NCI-H2227 treated with DMSO at 0.1 percent for 48 hours (cell line): ENCODE results near the gene CNTN4.

Source experiments
- DNase-seq: peaks from one replicate; lab custom pipeline; 2025; lab: John Stamatoyannopoulos, UW

Gene CNTN4

DNA sequence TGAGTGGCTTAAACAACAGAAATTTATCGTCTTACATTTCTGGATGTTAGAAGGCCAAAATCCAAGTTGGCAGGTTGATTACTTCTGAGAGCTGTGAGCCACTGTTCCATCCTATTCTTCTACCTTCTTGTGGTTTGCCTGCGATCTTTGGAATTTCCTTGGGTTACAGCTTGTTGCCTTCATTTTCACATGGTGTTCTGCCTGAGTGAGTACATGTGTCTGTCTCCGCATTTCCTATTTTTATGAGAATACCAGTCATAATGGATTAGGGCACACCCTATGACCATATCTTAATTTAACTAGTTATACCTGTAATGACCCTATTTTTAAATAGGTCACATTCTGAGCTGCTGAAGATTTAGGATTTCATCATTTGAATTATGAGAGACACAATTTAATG lies 294.3 kb downstream of the CNTN4 start:
- DNase-seq, result no peak

DNA sequence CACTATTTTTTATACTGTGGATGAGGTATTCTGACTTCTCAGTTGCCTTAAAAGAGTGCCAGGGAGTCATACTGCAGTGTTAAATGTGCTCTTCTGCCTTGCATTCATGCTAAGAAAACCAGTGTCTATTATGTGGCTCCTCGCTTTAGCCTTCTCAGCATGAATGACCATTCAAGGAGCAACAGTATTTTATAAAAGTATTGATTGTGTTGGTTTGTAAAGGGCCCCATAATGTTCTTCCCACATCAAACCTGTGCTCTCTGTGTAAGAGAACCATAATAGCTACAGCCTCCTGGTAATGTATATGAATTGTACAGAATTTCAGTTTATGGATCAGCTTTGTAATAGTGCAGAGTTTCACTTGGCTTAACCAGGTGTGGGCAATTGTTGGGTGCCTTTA lies 316.4 kb downstream of the CNTN4 start:
- DNase-seq, result no peak

DNA sequence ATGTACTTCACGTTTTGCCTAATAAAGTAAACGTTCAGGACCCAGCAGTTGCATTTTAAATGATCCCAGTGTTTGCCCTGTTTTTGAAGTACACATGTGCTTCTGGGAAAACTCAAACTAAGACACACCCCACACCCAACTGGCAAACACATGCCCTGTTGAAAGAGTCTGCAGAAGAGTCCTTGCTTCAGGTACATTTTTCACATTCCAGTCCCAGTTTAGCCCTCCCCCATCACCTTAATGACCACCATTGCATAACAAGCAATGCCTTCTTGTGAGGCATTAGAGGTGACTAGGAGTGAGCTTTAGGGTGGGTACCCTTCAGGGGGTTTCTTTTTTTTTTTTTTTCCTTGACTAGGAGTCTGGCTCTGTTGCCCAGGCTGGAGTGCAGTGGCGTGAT lies 322.3 kb downstream of the CNTN4 start:
- DNase-seq, result no peak

DNA sequence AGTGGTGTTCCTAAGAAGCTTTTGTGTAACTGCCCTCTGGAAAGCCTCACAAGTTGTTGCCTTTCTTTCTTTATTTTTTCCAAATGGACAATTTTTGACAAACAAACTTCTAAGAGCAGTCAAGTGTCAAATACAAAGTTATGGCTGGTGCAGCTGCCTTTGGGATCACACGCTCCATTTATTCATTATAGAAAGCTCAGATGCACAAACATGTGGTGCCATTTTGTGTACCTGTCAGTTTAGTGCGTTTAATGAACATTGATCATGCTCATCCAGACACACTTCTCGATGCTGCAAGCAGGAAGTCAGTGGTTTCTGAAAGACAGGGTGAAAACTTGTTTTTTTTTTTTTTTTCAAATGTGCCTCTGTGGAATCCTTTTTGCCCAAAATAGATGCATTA lies 324.5 kb downstream of the CNTN4 start:
- no peak for DNase-seq

DNA sequence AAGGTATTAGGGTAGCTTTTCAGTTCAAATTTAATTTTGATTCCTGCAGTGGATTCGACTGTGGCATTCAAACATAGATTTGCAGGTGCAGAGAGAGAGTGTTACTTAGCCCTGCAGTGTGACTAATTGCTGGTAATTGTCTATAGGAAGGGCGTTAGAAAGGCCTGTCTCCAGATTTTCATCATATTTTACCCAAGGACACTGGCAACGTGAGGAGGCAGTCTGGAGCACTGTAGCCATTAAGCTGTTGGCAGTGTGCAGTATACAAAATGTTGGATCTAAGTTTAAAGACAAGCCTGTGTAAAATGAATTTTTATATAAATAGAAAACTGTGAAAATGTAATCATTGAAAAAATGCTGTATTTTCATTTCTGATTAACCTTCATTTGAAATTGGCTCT lies 342.9 kb downstream of the CNTN4 start:
- no peak for DNase-seq

DNA sequence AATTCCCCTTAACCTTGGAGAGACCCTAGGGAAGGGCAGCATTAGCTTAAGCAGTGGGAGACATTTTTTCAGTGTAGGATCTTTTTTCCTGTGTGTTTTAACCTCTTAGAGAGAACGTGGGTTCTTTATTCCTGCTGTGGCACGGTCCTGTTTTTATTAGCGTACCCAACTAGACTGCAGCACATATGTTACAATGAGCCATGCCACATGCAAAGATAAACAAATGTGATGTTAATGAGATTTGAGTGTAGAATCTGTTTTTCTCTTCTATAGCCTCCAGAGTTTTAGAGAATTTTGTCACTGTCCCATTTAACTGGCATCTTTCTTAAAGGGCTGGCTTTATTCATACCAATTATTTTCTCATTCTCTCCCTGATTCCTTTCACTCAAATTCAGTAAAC lies 347.5 kb downstream of the CNTN4 start:
- DNase-seq, result no peak

DNA sequence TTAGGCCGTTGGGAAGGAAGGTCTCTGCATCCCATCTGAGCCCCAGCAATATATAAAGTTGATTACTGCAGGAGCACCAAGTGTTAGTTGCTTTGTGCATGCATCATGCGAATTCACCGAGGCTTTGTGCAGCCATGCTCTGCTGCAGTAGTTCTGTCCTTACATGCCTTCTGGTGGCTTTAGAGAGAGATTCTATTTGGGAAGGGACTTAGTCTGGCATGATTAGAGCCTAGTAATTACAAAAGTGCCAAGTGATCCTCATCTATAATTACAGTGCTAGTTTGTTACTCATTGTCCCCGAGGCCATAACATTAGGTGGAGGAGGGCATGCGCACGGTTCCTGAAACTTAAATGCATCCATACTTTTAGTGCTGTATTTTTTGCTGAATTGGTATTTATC lies 353.6 kb downstream of the CNTN4 start:
- no peak for DNase-seq

DNA sequence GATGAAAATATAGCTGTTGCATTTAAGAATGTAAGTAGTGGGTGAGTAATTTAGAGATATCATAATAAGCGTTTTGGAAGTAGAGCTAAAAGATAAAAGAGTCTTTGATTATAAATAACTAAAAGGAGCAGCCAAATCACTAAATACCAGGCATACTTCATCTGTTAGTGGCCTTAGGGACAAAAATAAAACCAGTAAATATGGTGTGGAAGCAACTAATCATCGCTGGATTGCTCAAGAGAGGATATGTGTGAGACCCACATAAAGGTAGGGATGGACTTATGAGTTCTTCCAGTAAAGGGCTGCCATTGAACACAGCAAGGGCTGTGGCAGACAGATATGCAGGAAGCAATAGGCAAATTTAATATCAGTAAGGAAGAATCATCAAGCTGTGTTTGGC lies 356.2 kb downstream of the CNTN4 start:
- no peak for DNase-seq

DNA sequence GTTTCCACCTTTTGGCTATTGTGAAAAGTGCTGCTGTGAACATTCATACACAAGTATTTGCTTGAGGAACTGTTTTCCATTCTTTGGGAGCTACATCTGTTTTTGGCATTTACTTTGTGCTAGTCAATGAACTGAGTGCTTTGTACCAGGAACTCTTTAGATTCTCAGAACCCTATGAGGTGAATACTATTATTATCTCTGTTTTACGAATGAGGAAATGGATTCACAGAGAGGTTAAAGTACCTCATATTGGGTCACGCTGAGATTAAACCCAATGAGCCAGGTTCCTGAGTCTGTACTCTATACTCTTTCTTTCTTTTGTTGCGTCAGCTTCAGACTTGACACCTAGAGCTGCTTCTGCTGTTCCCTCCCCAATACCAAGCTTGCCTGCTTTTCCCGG lies 358.1 kb downstream of the CNTN4 start:
- no peak for DNase-seq

DNA sequence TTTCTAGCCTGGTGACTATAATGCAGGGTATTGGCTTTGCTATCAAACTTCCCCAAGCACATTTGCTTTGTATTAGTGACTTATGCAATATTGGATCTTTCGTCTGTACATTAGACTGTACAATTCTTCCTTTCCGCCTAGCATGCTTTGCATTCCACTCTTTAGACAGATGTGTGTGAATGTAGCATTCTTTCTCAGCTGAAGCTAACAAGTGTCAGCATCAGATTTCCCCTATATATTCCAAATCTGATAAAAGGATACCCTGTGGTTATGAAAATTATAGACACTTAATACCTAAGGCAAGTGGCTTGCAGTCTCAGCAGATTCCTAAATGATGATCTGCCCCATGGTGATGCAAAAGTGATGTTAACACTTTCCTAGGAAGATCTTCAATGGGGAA lies 360.1 kb downstream of the CNTN4 start:
- no peak for DNase-seq

DNA sequence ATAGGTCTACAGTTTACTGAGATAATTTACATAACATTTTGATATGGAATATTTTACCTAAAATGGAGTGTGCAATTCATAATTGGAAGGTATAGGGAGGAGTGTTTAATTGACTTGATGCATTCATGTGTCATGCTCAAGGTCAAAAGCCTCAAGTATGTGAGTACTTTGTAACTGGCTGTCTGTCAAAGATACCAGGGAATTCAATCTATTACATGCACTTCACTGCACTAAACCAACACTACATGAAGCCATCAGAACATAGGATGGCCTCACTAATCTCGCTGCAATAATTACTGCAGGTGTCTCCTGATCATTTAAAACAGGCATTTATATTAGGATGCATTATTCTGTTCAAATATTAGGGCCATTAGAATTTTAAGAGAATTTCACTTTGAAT lies 367.2 kb downstream of the CNTN4 start:
- DNase-seq, result no peak

DNA sequence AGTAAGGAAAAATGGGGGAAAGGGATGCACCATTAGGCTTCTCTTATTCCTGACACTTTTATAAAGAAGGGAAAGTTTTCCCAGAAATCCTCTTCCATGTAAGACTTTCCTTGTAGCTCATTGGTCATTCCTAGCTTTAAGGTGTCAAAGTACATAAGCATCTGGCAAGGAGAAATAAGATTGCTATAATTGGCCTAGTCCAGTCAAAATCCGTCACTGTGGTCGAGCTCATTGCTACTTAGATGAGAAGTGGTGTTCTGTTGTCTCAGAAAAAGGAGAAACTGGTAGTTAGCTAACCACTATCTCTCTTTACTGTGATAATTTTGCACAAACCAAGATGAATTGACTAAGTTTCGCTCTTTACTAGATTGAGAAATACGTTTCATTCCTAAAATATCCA lies 370.1 kb downstream of the CNTN4 start:
- no peak for DNase-seq

DNA sequence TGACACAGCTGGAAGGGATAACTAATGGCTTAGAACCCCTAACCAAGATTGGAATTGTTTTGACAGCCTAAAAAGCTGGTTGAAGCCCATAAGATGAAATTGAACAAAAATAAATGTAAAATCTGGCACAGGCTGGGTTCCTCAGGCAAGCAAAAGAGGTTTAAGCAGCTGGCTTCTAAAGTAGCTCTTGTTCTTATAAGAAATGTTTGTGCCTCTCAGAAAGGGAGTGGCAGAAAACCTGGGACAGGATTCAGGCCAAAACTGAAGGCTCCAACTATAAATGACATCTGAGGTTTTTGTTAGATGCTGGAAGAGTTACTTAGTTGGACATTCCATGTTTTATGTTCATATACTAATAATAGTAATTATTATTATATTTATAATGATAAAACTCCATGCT lies 378.3 kb downstream of the CNTN4 start:
- DNase-seq, result no peak

DNA sequence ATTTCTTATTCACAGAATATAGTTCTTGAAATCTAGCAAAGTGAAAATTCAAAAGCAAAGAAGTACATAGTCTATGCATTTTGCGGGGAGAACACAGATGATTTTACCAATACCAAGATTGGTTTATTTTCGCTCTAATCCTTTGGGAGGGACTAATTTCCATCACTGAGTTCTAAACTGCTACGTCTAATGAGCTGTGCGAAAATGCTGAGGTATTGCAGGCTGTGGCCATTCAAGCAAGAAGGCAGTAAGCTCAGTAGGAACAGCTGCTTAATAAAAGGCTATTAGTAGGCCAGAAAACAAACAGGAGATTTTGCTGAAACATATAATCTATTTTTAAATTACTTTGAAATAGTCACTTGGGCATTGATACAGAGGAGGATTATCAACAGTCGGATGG lies 379.0 kb downstream of the CNTN4 start:
- no peak for DNase-seq

DNA sequence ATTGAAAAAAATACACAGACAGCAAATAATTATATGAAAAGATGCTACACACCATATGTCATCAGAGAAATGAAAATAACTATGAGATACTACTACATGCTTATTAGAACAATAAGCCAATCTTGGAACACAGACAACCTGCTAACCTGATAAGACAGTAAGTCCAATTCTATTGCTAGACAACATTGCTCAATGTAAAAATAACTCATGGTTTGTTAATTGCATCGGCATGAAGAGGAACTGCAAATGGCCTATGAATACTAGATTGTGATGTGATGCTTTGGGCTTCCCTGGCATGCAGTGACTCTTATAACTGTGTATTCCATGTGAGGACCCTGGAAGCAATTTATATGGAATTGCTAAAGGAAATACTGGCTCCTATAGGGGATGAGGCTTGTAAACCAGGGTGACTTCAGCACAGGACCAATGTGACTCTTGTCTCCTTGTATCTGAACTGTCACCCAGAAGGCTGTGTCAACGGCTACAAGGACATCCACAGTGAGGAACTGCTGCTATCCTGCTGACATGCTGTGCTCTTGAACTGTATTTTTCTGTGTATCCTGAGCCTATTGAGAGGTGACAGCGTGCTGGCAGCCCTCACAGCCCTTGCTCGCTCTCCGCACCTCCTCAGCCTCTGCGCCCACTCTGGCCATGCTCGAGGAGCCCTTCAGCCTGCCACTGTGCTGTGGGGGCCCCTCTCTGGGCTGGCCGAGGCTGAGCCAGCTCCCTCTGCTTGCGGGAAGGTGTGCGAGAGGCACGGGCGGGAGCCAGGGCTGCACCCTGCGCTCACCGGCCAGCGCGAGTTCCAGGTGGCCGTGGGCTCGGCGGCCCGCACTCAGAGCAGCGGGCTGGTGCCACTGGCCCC lies 385.7 kb downstream of the CNTN4 start:
- DNase-seq, result no peak

DNA sequence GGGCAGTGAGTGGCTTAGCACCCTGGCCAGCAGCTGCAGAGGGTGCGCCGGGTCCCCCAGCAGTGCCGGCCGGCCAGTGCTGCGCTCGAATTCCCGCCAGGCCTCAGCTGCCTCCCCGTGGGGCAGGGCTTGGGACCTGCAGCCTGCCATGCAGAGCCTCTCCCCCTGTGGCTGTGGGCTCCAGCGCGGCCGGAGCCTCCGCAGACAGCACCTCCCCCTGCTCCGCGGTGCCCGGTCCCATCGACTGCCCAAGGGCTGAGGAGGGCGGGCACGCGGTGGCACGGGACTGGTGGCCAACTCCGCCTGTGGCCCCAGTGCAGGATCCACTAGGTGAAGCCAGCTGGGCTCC lies 386.3 kb downstream of the CNTN4 start:
- DNase-seq, result no peak

DNA sequence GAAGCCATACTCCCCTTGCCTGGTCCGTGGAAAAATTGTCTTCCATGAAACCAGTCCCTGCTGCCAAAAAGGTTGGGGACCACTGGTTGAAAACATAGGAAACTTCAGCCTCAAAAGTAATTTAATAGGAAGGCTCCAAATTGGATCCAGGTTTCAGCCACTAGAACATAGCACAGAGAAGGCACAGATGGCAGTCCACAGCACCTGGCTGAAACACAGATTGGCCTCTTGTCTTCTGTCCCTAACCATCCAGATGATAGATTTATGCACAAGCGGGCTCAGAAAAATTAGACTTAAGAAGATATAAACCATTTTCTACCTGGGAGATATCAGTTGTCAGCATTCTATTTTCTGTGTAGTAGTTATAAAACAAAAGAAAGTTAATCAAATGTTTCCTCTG lies 397.1 kb downstream of the CNTN4 start:
- no peak for DNase-seq

DNA sequence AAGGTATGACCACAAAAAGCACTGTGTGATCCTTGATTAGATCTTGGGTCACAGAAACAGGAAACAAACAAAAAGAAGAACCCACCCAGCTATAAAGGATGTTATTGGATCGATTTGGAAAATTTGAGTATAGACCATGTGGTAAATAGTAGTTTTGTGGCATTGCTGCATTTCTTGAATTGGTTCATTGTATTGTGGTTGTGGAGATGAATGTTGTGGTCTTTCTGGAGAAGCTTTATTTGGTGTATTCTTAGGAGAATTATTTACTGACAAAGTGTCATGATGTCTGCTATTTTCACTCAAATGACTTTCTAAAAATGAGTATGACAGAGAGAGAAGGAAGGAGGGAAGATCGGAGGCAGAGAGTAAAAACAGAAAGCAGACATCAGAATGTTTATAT lies 406.2 kb downstream of the CNTN4 start:
- no peak for DNase-seq

DNA sequence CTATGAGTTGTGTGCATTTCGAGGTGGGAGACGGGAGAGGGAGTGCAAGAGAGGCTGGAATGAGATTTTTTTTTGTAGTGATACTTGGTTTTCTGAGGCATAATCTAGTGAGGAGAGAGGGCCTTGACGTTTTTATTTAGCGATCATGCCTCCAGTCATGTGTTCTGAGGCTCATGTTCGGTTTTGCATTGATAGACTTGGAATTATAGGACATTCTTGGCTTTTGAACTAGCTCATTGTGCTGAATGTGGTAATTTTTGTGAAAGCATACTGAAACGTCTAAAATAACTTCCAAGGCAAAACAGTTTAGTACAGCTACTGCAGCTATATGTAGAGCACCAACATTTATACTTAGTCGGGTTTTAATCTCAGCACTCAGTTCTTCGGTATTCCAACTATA lies 408.1 kb downstream of the CNTN4 start:
- DNase-seq, result no peak

DNA sequence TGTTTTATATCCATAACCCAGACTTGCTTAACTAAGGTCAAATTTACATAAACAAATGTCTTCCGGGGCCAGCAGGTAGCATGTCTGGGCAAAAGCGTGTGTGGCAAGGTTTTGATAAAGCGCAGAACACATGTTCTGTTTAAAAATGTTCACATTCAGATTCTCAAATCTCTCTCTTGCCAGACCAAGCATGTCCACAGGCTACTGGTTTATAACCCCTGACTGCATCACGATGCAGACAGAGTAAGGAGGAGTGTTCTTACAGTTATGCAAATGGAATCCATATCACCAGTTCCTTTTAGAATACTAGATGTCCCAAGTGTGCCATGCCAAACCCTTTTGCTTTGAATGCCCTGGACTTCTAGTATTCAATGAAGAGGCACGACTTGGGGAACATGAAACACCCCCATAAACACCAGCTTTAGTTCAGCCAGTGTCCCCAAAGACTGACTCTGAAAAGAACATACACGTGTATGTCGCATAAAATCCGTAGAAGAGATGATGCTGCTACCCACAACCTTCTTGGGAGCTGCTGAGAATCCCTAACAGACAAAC lies 412.0 kb downstream of the CNTN4 start:
- no peak for DNase-seq

DNA sequence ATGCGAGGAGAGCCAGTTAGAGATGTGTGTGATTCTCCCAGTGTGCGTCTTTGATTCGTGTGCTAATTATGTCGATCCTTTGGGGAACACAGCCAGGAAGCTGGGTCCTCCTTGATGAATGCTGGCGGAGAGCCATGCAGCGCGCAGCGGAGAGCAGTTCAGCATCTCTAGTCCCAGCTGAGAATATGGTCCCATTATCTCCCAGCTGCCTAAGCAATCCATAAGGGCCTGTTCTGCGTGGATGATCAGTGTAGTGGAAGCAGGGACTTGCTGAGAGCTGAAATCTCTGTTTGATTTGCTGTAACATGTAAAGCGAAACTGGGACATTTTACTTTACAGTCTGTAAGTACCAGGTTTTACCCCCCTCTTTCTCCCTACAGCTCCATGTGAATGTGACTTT lies 412.7 kb downstream of the CNTN4 start:
- no peak for DNase-seq

DNA sequence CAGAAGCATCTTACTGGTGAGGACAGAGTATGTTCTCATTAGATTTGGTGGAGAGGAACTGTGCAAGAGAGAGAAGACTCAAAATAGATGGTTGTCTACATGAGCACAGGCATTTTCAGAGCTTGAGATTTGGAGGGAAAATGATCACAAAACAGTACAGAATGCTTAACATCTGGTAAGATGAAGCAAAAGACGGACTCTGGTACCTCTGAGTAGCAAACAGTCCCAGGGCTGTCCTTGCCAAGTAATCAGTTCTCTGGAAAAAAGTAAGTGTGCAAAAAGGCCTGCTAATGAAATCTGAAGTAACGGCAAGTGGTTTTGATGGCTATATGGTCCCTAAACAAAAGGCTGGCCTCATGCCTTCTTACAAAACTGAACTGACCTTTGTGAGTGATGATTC lies 414.2 kb downstream of the CNTN4 start:
- DNase-seq, result no peak

DNA sequence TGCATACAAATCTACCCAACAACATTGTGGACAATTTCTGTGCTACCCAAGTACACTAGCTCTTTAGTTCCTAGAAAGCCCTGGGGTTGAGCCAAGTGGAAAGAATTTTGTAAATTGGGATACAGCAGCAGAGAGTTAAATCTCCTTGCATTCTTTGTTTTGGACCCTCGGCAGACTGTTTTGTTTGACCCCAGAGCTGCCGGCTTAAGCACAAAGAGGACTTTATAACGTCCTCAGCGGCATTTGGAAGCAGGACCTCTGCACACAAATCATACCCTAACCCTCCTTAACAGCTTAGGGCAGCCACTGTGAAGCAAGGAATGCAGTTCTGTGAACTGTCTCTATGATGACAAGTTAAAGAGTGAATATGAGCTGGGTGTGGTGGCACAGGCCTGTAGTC lies 415.3 kb downstream of the CNTN4 start:
- no peak for DNase-seq

DNA sequence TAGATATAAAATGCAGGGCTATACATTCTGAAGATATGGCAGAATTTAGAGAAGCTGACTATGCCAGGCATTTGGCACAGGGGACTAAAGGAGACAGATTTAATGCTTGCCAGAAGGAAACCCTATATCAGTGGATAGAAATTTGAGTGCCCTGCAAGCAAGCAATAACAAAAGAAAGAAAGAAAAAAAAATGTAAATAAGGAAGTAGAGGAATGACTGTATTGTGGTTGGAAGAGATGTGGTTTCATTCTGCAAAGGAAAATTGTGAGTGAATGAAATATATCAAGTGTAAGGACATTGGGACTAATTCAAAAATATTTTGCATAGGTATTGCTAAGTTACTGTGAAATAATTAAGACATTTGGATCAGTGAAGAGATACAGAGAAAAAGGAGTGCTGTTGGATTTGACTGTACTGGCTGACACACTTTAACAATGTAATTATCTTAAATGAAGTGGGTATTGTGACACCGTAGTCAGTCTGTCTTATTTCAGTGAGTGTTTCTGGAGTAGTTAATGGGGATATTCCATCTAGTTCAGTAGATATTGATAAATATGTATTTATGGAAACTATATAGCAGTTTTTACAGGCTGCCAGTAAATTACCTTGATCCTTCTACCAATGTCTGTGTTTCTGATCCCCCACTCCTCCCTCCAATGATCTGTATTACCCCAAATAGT lies 418.2 kb downstream of the CNTN4 start:
- no peak for DNase-seq
